ENCODE measurements around the gene WWC2.

DNA sequence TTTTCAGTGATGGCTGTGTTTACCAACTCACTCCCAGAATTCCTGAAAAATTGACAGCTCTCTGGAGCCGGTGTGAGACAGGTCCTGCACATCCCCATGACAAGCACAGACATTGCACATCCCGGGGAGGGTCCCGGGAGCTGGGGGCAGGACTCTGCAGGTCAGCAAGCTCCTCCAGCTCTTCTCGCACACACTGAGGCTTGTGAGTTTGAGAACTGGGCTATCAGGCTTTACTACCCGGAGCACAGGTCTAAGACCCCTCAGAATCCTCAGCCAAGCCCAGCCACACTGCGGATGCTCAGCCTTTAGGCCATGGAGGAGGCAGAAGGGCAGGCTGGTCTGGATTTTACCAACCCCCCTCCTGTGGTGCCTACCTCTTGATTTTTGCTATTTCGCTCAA lies 228.8 kb downstream of the WWC2 start:
- TF ChIP-seq, protein P1, sequence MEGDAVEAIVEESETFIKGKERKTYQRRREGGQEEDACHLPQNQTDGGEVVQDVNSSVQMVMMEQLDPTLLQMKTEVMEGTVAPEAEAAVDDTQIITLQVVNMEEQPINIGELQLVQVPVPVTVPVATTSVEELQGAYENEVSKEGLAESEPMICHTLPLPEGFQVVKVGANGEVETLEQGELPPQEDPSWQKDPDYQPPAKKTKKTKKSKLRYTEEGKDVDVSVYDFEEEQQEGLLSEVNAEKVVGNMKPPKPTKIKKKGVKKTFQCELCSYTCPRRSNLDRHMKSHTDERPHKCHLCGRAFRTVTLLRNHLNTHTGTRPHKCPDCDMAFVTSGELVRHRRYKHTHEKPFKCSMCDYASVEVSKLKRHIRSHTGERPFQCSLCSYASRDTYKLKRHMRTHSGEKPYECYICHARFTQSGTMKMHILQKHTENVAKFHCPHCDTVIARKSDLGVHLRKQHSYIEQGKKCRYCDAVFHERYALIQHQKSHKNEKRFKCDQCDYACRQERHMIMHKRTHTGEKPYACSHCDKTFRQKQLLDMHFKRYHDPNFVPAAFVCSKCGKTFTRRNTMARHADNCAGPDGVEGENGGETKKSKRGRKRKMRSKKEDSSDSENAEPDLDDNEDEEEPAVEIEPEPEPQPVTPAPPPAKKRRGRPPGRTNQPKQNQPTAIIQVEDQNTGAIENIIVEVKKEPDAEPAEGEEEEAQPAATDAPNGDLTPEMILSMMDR (IDR thresholded peaks at IDR 0.05; ENCODE audit: low read depth, low read length) = no peak
- TF ChIP-seq EZH2phosphoT487 (IDR thresholded peaks at IDR 0.05; ENCODE audit: low read depth) = no peak
